Gastroesophageal sphincter (tissue), 4 donors: ENCODE results near the gene RFX7. TPM values are rescaled to one million over a fixed set of nuclear protein-coding genes. Genes with fewer than 3 reads are reported as not detected.

ENCODE experiments used
- ATAC-seq: fragments of 150-250 bp; one replicate; pipeline ENCODE4 v1.9.1; 2016; ENCODE audit warnings: mild to moderate bottlenecking, moderate library complexity
- H3K27ac ChIP-seq, 4 donors: fragments of 200-600 bp; sonication (generic) in 3 of 4; 1 replicate in 3 of 4; 2 replicates in 1 of 4; pipeline ENCODE4 v1.5.1; 2016 to 2019
- H3K27me3 ChIP-seq: fragments of 200-600 bp; sonication (generic); one replicate; pipeline ENCODE4 v1.5.1; 2019
- H3K36me3 ChIP-seq, 2 donors: fragments of 200-600 bp; sonication (generic); one replicate each; pipeline ENCODE4 v1.5.1; 2019; ENCODE audit warnings: control low read depth in 1 of 2
- H3K4me1 ChIP-seq, 3 donors: fragments of 200-600 bp; sonication (generic); 1 replicate in 2 of 3; 2 replicates in 1 of 3; pipeline ENCODE4 v1.5.1; 2016 to 2019; ENCODE audit warnings: control low read depth in 2 of 3
- H3K4me3 ChIP-seq, 2 donors: fragments of 200-600 bp; sonication (generic); one replicate each; pipeline ENCODE4 v1.5.1; 2019; ENCODE audit warnings: mild to moderate bottlenecking in 1 of 2, moderate library complexity in 1 of 2
- H3K9me3 ChIP-seq, 3 donors: fragments of 200-600 bp; sonication (generic); one replicate each; pipeline ENCODE4 v1.5.1; 2017 to 2019; ENCODE audit warnings: control low read depth in 2 of 3
- CTCF ChIP-seq, 4 experiments: fragments of 200-600 bp in 2 of 4; fragments of 450-650 bp in 2 of 4; sonication (generic) in 1 of 4; IDR thresholded peaks; one replicate each; pipeline ENCODE4 v1.5.1; 2017 to 2019; ENCODE audit warnings: antibody characterized with exemption in 4 of 4, mild to moderate bottlenecking in 2 of 4, moderate library complexity in 2 of 4
- EP300 ChIP-seq: sonication (generic); formaldehyde crosslinking; IDR thresholded peaks from one replicate; pipeline ENCODE4 v1.6.1; 2017; ENCODE audit warnings: antibody characterized with exemption, mild to moderate bottlenecking
- POLR2A ChIP-seq, 2 donors: fragments of 450-650 bp; IDR thresholded peaks; one replicate each; pipeline ENCODE4 v1.6.1; 2017; ENCODE audit warnings: antibody characterized with exemption in 2 of 2, mild to moderate bottlenecking in 2 of 2, moderate library complexity in 1 of 2
- POLR2AphosphoS5 ChIP-seq: sonication (generic); formaldehyde crosslinking; IDR thresholded peaks from one replicate; pipeline ENCODE4 v1.6.1; 2017; ENCODE audit warnings: antibody characterized with exemption
- WGBS, 2 donors: methylation state at CpG; one replicate each; pipeline ENCODE4 v1.1.5; 2018; ENCODE audit warnings: low coverage in 1 of 2; 5-methylcytosine and 5-hydroxymethylcytosine counted together
- total RNA-seq, 4 donors: library from RNA; depleted of rRNA; stranded (reverse); fragments of >200 nt; gene quantifications; one replicate each; pipeline ENCODE4 v1.1.0, GENCODE V29; 2016

The RFX7 gene
- total RNA-seq = 1 to 10 TPM; 5.9 to 8.7 (median 7.2) TPM

DNA sequence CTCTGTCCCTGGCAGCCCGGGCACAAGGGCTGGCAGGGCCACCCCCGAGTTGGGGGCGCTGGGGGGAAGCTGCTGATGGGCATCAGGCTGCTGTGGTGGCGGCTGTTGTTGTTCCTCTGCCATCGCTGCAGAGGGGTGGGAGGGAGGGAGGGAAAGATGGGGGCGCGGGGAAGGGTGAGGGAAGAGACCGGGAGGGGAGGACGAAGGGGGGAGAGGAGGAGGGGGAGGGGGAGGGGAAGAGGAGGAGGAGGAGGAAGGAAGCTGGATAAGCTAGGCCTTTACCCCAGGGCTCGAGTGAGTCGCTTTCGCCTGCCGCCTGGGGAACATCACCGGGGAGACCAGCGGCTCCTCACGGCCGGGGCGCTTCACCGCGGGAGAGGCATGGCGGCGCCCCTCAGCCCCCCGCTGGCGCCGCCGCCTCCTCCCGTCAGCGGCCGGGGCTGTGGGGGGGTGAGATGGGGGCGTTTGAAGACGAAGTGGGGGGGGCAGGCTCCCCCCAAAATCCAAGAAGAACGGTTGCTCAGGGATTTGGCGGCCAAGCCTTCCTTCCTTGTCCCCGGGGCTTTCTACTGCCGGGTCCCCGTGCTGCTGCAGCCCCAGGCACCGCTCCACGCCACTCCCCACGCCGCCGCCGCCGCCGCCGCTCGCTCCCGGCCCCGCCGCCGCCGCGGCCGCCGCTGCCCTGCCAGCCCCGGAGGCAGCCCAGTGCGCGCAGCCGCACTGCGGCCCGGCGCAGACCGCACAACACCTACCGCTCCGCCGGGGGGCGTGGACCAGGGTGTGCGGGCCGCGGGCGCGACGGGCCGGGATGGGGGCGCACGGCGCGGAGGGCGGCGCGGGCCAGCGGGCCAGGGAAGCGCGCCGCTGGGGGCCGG is at the start of gene RFX7:
Gene RFX7, minus strand, starts transcription at position 717 of the 875 bp plus-strand sequence. Its CDS starts 594 bp downstream, at position 123.
- peaks cover 0 to 48% (median 8%) of the 10 kb centered on the region in 3 donors for H3K4me1 ChIP-seq
- peak within 1 kb of the TSS; percentile 84 to 93 for H3K4me3 ChIP-seq
- TF ChIP-seq EP300 (no peak), CTCF (IDR thresholded peaks at IDR 0.05) (peak in 2 of 4 experiments; percentile 16 to 21), POLR2A (IDR thresholded peaks at IDR 0.05) (peak in 1 of 2 donors; percentile 51), POLR2AphosphoS5 (no peak)
- no peaks in the 10 kb centered on the region for H3K9me3 ChIP-seq
- no peaks in the 10 kb centered on the region for H3K36me3 ChIP-seq
- ATAC-seq = peak; percentile 92
- WGBS, 2 donors = 0 to 10% methylated on average over 4 to 23 of the region's 85 CpGs
- no peaks in the 10 kb centered on the region for H3K27me3 ChIP-seq
- H3K27ac ChIP-seq = peak within 1 kb of the TSS; percentile 71 to 95 (median 90)

GRCh38 chr15:56292546-56293316 is 49.1 kb upstream of the RFX7 start:
- ATAC-seq = no peak

DNA sequence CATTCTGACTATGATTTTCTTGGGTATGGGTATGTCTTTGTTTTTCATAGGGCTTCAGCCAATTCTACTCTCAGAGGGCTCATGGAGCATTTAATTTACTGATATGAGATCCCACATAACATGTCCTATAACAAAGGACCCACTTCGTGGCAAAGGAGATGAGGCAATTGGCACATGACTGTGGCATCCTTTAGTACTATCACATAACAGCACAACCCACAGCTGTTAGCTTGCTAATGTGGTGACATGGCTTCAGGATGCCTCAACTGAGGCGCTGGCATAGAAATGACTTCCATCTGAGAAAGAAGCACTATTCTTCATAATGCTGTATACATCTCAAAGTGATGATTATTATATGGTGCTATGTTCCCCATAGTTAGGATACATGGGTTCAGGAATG is 48.1 kb upstream of the RFX7 start:
- H3K27ac ChIP-seq = no peak overlapping the region
- 83 to 94% methylated on average over 1 to 2 of the region's 2 CpGs for WGBS, 2 donors
- no peaks in the 10 kb centered on the region for H3K36me3 ChIP-seq
- no peaks in the 10 kb centered on the region for H3K27me3 ChIP-seq
- no peak for ATAC-seq
- H3K9me3 ChIP-seq = peaks cover 0 to 25% (median 0%) of the 10 kb centered on the region in 3 donors
- H3K4me3 ChIP-seq = no peak overlapping the region
- TF ChIP-seq EP300 = no peak
- TF ChIP-seq POLR2AphosphoS5 = no peak
- TF ChIP-seq CTCF (IDR thresholded peaks at IDR 0.05) = no peak
- TF ChIP-seq POLR2A (IDR thresholded peaks at IDR 0.05) = no peak
- no peaks in the 10 kb centered on the region for H3K4me1 ChIP-seq

More at GRCh38 chr15:56292546-56293316, 49.1 kb upstream of the RFX7 start:
- H3K27me3 ChIP-seq = no peaks in the 10 kb centered on the region
- H3K27ac ChIP-seq = no peak overlapping the region
- H3K4me3 ChIP-seq = no peak overlapping the region
- H3K4me1 ChIP-seq = no peaks in the 10 kb centered on the region
- 100% methylated on average over 1 to 2 of the region's 5 CpGs for WGBS, 2 donors
- TF ChIP-seq CTCF (IDR thresholded peaks at IDR 0.05) (no peak), POLR2A (IDR thresholded peaks at IDR 0.05) (no peak), POLR2AphosphoS5 (no peak), EP300 (no peak)
- H3K9me3 ChIP-seq = peaks cover 0 to 25% (median 0%) of the 10 kb centered on the region in 3 donors
- H3K36me3 ChIP-seq = no peaks in the 10 kb centered on the region

- Histone ChIP-seq H3K4me3 (no peak overlapping the region), H3K27me3 (no peaks in the 10 kb centered on the region), H3K36me3 (no peaks in the 10 kb centered on the region), H3K27ac (no peak overlapping the region), H3K9me3 (peaks cover 0 to 25% (median 0%) of the 10 kb centered on the region in 3 donors), H3K4me1 (no peaks in the 10 kb centered on the region)
- no peak for ATAC-seq
- WGBS, 2 donors = 20 to 50% methylated on average over 1 to 3 of the region's 3 CpGs
- TF ChIP-seq CTCF (IDR thresholded peaks at IDR 0.05) (no peak), POLR2A (IDR thresholded peaks at IDR 0.05) (no peak), EP300 (no peak), POLR2AphosphoS5 (no peak)
Observed at GRCh38 chr15:56286213-56286612, 42.5 kb upstream of the RFX7 start.
